NT2/D1 (cell line): ENCODE results near the gene MLLT1.

Source experiments
- DNase-seq: peaks from one replicate; pipeline ENCODE4 v3.0.0-alpha.2; 2011; ENCODE audit warnings: low read depth, low spot score
- H3K27me3 ChIP-seq: 2 replicates; pipeline ENCODE4 v1.6.0; 2011; ENCODE audit warnings: mild to moderate bottlenecking; ENCODE audit not compliant: insufficient read length, insufficient read depth
- H3K36me3 ChIP-seq: 2 replicates; pipeline ENCODE4 v1.6.1; 2011; ENCODE audit warnings: mild to moderate bottlenecking, low read length, mixed read lengths; ENCODE audit not compliant: insufficient read depth, insufficient read length
- H3K4me1 ChIP-seq: 2 replicates; pipeline ENCODE4 v1.5.1; 2011; ENCODE audit not compliant: insufficient read depth, insufficient read length
- H3K4me3 ChIP-seq: 2 replicates; pipeline ENCODE4 v1.5.1; 2011; ENCODE audit warnings: low read depth; ENCODE audit not compliant: insufficient read length
- H3K9ac ChIP-seq: 2 replicates; pipeline ENCODE4 v1.6.0; 2011; ENCODE audit warnings: low read depth; ENCODE audit not compliant: insufficient read length
- H3K9me3 ChIP-seq: 2 replicates; pipeline ENCODE4 v1.5.1; 2011; ENCODE audit warnings: mild to moderate bottlenecking, low read length; ENCODE audit not compliant: insufficient read depth
- SUZ12 ChIP-seq: IDR thresholded peaks from 2 replicates; pipeline ENCODE4 v1.6.1; 2011; ENCODE audit not compliant: insufficient read length, insufficient read depth; ENCODE audit errors: extremely low read depth
- YY1 ChIP-seq: IDR thresholded peaks from 2 replicates; pipeline ENCODE4 v1.6.1; 2011; ENCODE audit not compliant: insufficient read length, insufficient read depth
- ZNF274 ChIP-seq: IDR thresholded peaks from 2 replicates; pipeline ENCODE4 v1.6.1; 2011; ENCODE audit warnings: mild to moderate bottlenecking, low read depth, low read length

Gene MLLT1

DNA sequence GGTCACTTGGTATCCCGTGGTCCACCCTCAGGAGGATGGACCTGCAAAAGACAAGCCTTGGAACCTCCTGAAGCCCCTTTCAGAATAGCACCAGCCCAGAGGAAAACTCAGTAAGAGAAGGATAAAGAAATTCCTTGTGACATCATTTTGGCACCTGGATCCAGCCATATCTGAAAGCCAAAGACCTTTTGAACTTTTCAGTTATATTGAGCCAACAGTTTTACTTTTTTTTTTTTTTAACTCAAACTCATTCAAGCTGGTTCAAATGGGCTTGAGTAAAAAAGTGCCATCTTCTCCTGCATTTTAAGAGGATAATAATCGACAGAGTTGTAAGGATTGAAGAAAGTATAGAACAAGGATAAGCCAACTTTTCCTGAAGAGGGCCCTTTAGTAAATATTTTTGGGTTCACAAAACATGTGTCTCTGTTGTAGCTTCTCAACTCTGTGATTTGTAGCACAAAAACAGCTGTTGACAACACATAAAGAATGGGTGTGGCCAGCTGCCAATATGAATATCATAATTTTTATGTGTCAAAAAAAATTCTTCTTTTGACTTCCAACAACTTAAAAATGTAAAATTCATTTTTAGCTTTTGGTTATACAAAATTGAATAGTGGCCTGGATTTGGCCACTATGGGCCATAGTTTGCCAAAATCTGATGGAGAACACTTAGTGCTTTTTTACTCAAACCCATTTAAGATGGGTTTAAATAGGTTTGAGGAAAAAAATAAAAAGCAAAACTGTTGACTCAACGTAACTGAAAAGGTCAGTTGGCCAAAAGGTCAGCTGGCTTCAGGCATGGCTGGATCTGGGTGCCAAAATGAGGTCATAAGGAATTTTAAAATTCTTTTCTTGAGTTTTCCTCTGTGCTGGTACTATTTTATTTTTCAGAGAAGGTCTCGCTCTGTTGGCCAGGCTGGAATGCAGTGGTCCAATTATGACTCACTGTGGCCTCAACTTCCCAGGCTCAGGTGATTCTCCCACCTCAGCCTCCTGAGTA is 93.6 kb downstream of the MLLT1 start:
- Histone ChIP-seq H3K36me3 (no peaks in the 10 kb centered on the region), H3K9ac (no peak overlapping the region), H3K9me3 (peaks cover 4% of the 10 kb centered on the region; the same call in 1 of the 2 replicates), H3K4me1 (no peaks in the 10 kb centered on the region), H3K4me3 (no peak overlapping the region), H3K27me3 (no peaks in the 10 kb centered on the region)
- TF ChIP-seq YY1 (no peak), ZNF274 (no peak), SUZ12 (no peak)
- DNase-seq, result no peak

DNA sequence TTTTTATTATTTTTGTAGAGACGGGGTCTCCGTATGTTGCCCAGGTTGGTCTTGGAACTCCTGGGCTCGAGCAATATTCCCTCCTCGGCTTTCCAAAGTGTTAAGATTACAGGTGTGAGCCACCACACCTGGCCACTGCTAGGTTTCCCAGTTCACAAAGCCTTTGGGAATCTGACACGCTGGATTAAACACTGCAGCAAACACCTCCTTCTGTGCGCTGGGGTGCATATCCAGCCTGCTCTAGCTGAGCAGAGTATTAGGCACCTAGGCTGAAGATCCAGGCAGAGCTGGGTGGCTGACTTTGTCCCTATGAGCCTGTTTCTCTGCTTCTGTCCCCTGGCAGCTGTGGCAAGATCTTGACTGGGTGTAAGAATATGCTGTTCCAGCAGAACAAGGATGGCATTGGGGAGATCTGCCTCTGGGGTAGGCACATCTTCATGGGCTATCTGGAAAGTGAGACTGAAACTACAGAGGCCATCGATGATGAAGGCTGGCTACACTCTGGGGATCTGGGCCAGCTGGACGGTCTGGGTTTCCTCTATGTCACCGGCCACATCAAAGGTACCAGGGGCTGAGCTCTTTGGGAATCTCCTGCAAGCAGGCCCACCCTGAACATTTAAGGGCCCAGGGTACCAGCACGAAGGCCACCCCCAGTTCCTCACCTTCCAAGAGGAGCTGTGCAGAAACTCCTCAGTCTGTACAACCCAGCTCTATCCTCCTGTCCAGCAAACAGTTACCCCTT is 94.5 kb downstream of the MLLT1 start:
- DNase-seq, result no peak
- Histone ChIP-seq H3K9ac (no peak overlapping the region), H3K9me3 (peaks cover 4% of the 10 kb centered on the region; the same call in 1 of the 2 replicates), H3K4me3 (no peak overlapping the region), H3K36me3 (no peaks in the 10 kb centered on the region), H3K4me1 (no peaks in the 10 kb centered on the region), H3K27me3 (no peaks in the 10 kb centered on the region)
- TF ChIP-seq SUZ12 (no peak), YY1 (no peak), ZNF274 (no peak)

DNA sequence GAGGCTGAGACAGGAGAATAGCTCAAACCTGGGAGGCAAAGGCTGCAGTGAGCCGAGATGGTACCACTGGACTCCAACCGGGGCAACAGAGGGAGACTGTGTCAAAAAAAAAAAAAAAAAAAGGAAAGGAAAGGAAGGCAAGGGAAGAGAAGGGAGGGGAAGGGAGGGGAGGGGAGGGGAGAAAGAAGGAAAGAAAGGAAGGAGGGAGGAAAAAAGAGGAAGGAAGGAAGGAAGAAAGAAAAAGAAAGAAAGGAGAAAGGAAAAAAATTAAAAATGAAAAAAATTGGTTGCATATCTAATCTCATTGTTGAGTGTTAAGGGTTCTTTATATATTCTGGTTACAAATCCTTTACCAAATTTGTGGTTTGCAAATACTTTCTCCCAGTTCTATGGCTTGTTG is 98.7 kb downstream of the MLLT1 start:
- Histone ChIP-seq H3K4me1 (no peaks in the 10 kb centered on the region), H3K9me3 (peaks cover 4% of the 10 kb centered on the region; the same call in 1 of the 2 replicates), H3K4me3 (no peak overlapping the region), H3K9ac (no peak overlapping the region), H3K27me3 (no peaks in the 10 kb centered on the region), H3K36me3 (no peaks in the 10 kb centered on the region)
- no peak for TF ChIP-seq ZNF274
- TF ChIP-seq SUZ12, result no peak
- TF ChIP-seq YY1, result no peak
- no peak for DNase-seq

DNA sequence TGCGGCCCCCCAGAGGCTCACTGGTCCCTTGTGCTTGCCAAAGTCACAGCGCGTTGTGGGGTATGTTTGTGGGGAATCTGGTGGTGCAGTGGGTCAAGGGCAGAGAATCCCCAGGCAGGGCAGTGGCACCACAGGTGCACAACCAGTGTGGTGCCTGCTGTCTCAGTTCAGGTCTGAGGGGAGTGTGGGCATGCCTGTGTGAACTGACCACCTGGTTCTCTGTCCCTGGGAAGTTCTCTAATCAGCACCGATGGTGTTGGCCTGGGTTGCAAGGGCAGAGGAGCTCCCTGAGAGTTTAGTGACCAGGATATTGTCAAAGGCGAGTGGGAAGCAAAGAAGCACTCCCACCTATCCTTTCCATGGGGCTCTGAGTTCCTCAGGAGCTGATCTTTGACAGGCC is 106.6 kb downstream of the MLLT1 start:
- Histone ChIP-seq H3K9me3 (no peaks in the 10 kb centered on the region; the same call in 1 of the 2 replicates), H3K9ac (no peak overlapping the region), H3K4me1 (no peaks in the 10 kb centered on the region), H3K27me3 (peaks cover 2% of the 10 kb centered on the region), H3K4me3 (no peak overlapping the region), H3K36me3 (no peaks in the 10 kb centered on the region)
- no peak for DNase-seq
- TF ChIP-seq SUZ12, result no peak
- TF ChIP-seq ZNF274, result no peak
- TF ChIP-seq YY1, result no peak

DNA sequence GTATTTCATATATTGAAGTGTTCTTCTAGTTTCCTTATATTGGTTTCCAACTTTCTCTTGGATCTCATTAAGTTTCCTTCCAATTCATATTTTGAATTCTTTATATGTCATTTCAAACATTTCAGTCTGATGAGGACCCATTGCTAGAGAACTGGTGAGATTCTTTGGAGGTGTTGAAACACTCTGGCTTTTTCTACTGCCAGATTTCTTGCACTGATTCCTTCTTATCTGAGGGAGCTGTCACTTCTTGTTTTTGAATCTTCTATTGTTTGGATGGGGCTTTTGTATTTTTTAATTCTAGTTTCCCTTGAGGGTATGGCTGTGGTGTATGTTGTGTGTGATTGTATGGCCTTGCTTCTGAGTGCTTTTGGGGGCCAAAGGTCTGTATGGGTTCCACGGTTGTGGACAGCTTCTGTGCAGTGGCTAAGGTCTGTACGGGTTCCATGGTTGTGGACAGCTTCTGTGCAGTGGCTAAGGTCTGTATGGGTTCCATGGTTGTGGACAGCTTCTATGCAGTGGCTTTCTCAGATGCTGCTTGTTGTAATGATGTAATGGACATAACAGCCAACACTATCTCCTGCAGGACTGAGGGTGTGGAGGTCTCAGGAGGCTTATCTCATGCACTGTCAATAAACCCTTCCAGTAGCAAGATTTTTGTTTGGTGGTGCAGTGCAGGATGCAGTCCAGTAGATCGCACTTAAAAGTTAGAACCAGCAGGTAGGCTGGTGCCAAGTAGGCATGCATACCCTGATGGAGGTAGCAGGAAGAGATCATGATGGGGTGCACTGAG is 107.5 kb downstream of the MLLT1 start:
- H3K9ac ChIP-seq, result no peak overlapping the region
- H3K4me1 ChIP-seq, result no peaks in the 10 kb centered on the region
- H3K9me3 ChIP-seq, result no peaks in the 10 kb centered on the region; the same call in 1 of the 2 replicates
- no peak for DNase-seq
- H3K4me3 ChIP-seq, result no peak overlapping the region
- no peaks in the 10 kb centered on the region for H3K36me3 ChIP-seq
- H3K27me3 ChIP-seq, result peaks cover 2% of the 10 kb centered on the region
- TF ChIP-seq YY1 (no peak), ZNF274 (no peak), SUZ12 (no peak)

DNA sequence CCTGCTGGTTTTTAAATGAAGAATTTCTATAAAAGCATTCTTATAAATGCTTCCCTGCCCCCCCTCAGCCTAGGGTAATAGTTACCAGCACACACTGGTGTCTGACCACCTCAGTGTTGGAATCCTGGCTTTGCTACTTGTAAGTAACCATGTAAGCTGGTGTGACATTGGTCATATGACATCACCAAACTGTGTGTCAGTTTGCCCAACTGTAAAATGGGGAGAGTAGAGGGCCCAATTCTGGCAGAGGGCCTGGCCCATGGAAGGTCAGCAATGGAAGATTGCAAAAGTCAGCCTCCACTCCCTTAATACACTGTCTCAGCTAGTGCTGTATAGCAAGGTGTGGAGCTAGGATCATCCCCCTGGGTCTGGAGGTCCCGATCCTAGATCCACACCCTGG is 112.7 kb downstream of the MLLT1 start:
- TF ChIP-seq ZNF274, result no peak
- no peak for TF ChIP-seq YY1
- TF ChIP-seq SUZ12, result no peak
- no peaks in the 10 kb centered on the region for H3K36me3 ChIP-seq
- no peak overlapping the region for H3K9ac ChIP-seq

More for the DNA sequence above, 112.7 kb downstream of the MLLT1 start:
- no peaks in the 10 kb centered on the region; the same call in 1 of the 2 replicates for H3K9me3 ChIP-seq
- no peak overlapping the region for H3K4me3 ChIP-seq
- no peaks in the 10 kb centered on the region for H3K4me1 ChIP-seq
- no peaks in the 10 kb centered on the region for H3K27me3 ChIP-seq
- no peak for DNase-seq
